GM23338 (cell line): ENCODE results near the gene PAPPA. TPM values are rescaled to one million over a fixed set of nuclear protein-coding genes. Genes with fewer than 3 reads are reported as not detected.

Experiments
- ATAC-seq: fragments of 200-7000 bp; cut with Tn5 transposase; 3 replicates; pipeline ENCODE4 v1.9.1; 2020
- DNase-seq: peaks from one replicate; pipeline ENCODE4 v3.0.0-alpha.2; 2015; ENCODE audit warnings: low spot score
- H2AFZ ChIP-seq: fragments of 200-600 bp; sonication (generic); 2 replicates; pipeline ENCODE4 v1.8.0; 2016; ENCODE audit warnings: antibody characterized with exemption, mild to moderate bottlenecking, moderate library complexity
- H3F3A ChIP-seq: fragments of 200-600 bp; sonication (generic); replicated peaks from 2 replicates; pipeline ENCODE4 v1.8.0; 2017; ENCODE audit warnings: antibody characterized with exemption, mixed run types, low read depth
- H3K27ac ChIP-seq: fragments of 200-600 bp; sonication (generic); 2 replicates; pipeline ENCODE4 v1.6.1; 2016; ENCODE audit warnings: low read depth
- H3K27me3 ChIP-seq: fragments of 200-600 bp; sonication (generic); 2 replicates; pipeline ENCODE4 v1.8.0; 2016; ENCODE audit warnings: mild to moderate bottlenecking, mixed run types, moderate library complexity; ENCODE audit not compliant: insufficient read depth
- H3K36me3 ChIP-seq: fragments of 200-600 bp; sonication (generic); 2 replicates; pipeline ENCODE4 v1.8.0; 2016; ENCODE audit warnings: mild to moderate bottlenecking; ENCODE audit not compliant: insufficient read depth
- H3K4me1 ChIP-seq: fragments of 200-600 bp; sonication (generic); 2 replicates; pipeline ENCODE4 v1.8.0; 2016; ENCODE audit warnings: mild to moderate bottlenecking, moderate library complexity; ENCODE audit not compliant: insufficient read depth
- H3K4me2 ChIP-seq: fragments of 200-600 bp; sonication (generic); 2 replicates; pipeline ENCODE4 v1.7.1; 2017; ENCODE audit warnings: mixed run types
- H3K4me3 ChIP-seq: fragments of 200-600 bp; sonication (generic); 2 replicates; pipeline ENCODE4 v1.6.1; 2016; ENCODE audit warnings: mixed run types
- H3K79me2 ChIP-seq: fragments of 200-600 bp; sonication (generic); replicated peaks from 2 replicates; pipeline ENCODE4 v1.8.0; 2017; ENCODE audit warnings: mild to moderate bottlenecking; ENCODE audit not compliant: insufficient read depth
- H3K9me2 ChIP-seq: fragments of 200-600 bp; sonication (generic); 2 replicates; pipeline ENCODE4 v1.8.0; 2017; ENCODE audit not compliant: insufficient read depth
- H4K20me1 ChIP-seq: fragments of 200-600 bp; sonication (generic); replicated peaks from 2 replicates; pipeline ENCODE4 v1.8.0; 2017; ENCODE audit warnings: mild to moderate bottlenecking; ENCODE audit not compliant: insufficient read depth
- H3K27ac Mint-ChIP-seq: 2 replicates; pipeline ENCODE4 v1.8.0; 2020; ENCODE audit warnings: inconsistent platforms, mild to moderate bottlenecking, moderate library complexity, mixed read lengths
- H3K27me3 Mint-ChIP-seq: 3 replicates; pipeline ENCODE4 v1.8.0; 2022; ENCODE audit warnings: low read depth, mild to moderate bottlenecking, moderate library complexity, mixed read lengths, inconsistent platforms; ENCODE audit not compliant: insufficient read depth, poor library complexity
- H3K36me3 Mint-ChIP-seq: 3 replicates; pipeline ENCODE4 v1.8.0; 2021; ENCODE audit warnings: low read depth, mild to moderate bottlenecking, inconsistent platforms, moderate library complexity, mixed read lengths
- H3K4me1 Mint-ChIP-seq: 3 replicates; pipeline ENCODE4 v1.8.0; 2020; ENCODE audit warnings: mild to moderate bottlenecking, inconsistent platforms, mixed read lengths
- H3K4me3 Mint-ChIP-seq: 3 replicates; pipeline ENCODE4 v1.8.0; 2021; ENCODE audit warnings: moderate library complexity, mild to moderate bottlenecking, inconsistent platforms, mixed read lengths
- H3K9me3 Mint-ChIP-seq: 3 replicates; pipeline ENCODE4 v1.8.0; 2020; ENCODE audit warnings: moderate library complexity, mild to moderate bottlenecking, inconsistent platforms, mixed read lengths
- CREB1 ChIP-seq: fragments of 250-450 bp; sonication (Bioruptor Pico); IDR thresholded peaks from 2 replicates; pipeline ENCODE4 v1.5.0; 2020; ENCODE audit warnings: low read depth, mild to moderate bottlenecking, moderate library complexity
- EZH2 ChIP-seq: fragments of 200-600 bp; sonication (generic); IDR thresholded peaks from one replicate; pipeline ENCODE4 v1.8.0; 2017; ENCODE audit warnings: antibody characterized with exemption, mild to moderate bottlenecking, low read depth; ENCODE audit not compliant: unreplicated experiment
- EZH2phosphoT487 ChIP-seq: fragments of 200-600 bp; sonication (generic); IDR thresholded peaks from one replicate; pipeline ENCODE4 v1.8.1; 2018; ENCODE audit warnings: antibody characterized with exemption; ENCODE audit not compliant: unreplicated experiment
- JUNB ChIP-seq: IDR thresholded peaks from one replicate; pipeline ENCODE4 v1.6.1; 2016; ENCODE audit warnings: antibody characterized with exemption; ENCODE audit not compliant: unreplicated experiment
- NANOG ChIP-seq: IDR thresholded peaks from 2 replicates; pipeline ENCODE4 v1.6.1; 2016; ENCODE audit warnings: antibody characterized with exemption, borderline replicate concordance
- STAT1 ChIP-seq: IDR thresholded peaks from one replicate; pipeline ENCODE4 v1.6.1; 2016; ENCODE audit warnings: antibody characterized with exemption; ENCODE audit not compliant: unreplicated experiment
- ZNF114 ChIP-seq: fragments of 250-450 bp; sonication (Bioruptor Pico); IDR thresholded peaks from 2 replicates; pipeline ENCODE4 v1.5.0; 2020; ENCODE audit warnings: mild to moderate bottlenecking, moderate library complexity
- ZNF331 ChIP-seq: fragments of 250-450 bp; sonication (Bioruptor Pico); IDR thresholded peaks from 2 replicates; pipeline ENCODE4 v1.5.0; 2020; ENCODE audit warnings: low read depth, mild to moderate bottlenecking, moderate library complexity
- polyA plus RNA-seq: library from polyadenylated mRNA; unstranded; fragments of >200 nt; fragmentation: Nextera tagmentation; extraction: Ambion mirVana; gene quantifications from 2 replicates; pipeline ENCODE4 v1.2.1, GENCODE V29; 2016
- total RNA-seq: library from RNA; depleted of rRNA; stranded (reverse); fragments of >200 nt; shearing (Covaris generic); gene quantifications from 2 replicates; pipeline ENCODE4 v1.2.3, GENCODE V29; 2014
- TF ChIP-seq, protein P1 (sequence below): IDR thresholded peaks from one replicate; pipeline ENCODE4 v1.6.1; 2018; ENCODE audit warnings: antibody characterized with exemption; ENCODE audit not compliant: unreplicated experiment
- TF ChIP-seq, protein P2 (sequence below): IDR thresholded peaks from 2 replicates; pipeline ENCODE4 v1.6.1; 2016; ENCODE audit warnings: antibody characterized with exemption
- TF ChIP-seq, protein P3 (sequence below), 2 experiments: fragments of 200-600 bp in 1 of 2; sonication (generic) in 1 of 2; conservative IDR thresholded peaks; 2 replicates each; pipeline versions ENCODE4 v1.5.1 to v1.6.1; 2016 to 2017; ENCODE audit warnings: antibody characterized with exemption in 2 of 2, low read depth in 2 of 2, mild to moderate bottlenecking in 2 of 2, moderate library complexity in 1 of 2

Gene PAPPA
- total and polyA plus RNA-seq, 2 experiments from 2014 or later: 0.38 to 0.66 TPM

DNA sequence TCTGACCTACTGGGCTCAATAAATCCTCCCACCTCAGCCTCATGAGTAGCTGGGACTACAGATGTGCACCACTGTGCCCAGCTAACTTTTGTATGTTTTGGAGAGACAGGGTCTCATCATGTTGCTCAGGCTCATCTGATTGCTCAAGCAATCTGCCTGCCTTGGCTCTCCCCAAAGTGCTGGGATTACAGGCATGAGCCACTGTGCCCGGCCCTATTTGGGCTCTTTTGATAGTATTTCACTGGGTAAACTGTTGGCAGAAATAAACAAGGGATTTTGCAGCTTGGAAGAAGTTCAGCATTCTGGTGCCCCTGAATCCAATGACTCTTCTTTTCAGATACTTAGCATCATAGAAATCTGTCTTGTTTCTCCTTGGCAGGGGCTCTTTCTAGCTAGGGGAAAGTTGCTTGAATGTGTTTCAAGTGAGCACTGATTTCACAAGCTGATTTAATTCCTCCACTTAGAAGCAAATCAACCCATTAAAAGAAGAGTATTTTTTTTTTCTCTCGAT, 146.8 kb downstream of the PAPPA start:
- H3F3A ChIP-seq: no peaks in the 10 kb centered on the region
- H2AFZ ChIP-seq: no peak overlapping the region
- Mint-ChIP-seq H3K9me3 (no peaks in the 10 kb centered on the region), H3K36me3 (no peaks in the 10 kb centered on the region), H3K27me3 (peaks cover 2% of the 10 kb centered on the region), H3K4me1 (peaks cover 22% of the 10 kb centered on the region), H3K4me3 (no peak overlapping the region), H3K27ac (no peak overlapping the region)
- no peak overlapping the region for H3K27ac ChIP-seq
- peaks cover 28% of the 10 kb centered on the region for H3K4me1 ChIP-seq
- no peak overlapping the region for H3K4me3 ChIP-seq
- ATAC-seq (no peak), DNase-seq (no peak)
- no peaks in the 10 kb centered on the region for H3K27me3 ChIP-seq
- no peak for TF ChIP-seq JUNB
- no peak for TF ChIP-seq ZNF331 (CRISPR knock-in tag)
- no peak for TF ChIP-seq NANOG
- no peak for TF ChIP-seq ZNF114
- no peak for TF ChIP-seq EZH2
- TF ChIP-seq, protein P1, sequence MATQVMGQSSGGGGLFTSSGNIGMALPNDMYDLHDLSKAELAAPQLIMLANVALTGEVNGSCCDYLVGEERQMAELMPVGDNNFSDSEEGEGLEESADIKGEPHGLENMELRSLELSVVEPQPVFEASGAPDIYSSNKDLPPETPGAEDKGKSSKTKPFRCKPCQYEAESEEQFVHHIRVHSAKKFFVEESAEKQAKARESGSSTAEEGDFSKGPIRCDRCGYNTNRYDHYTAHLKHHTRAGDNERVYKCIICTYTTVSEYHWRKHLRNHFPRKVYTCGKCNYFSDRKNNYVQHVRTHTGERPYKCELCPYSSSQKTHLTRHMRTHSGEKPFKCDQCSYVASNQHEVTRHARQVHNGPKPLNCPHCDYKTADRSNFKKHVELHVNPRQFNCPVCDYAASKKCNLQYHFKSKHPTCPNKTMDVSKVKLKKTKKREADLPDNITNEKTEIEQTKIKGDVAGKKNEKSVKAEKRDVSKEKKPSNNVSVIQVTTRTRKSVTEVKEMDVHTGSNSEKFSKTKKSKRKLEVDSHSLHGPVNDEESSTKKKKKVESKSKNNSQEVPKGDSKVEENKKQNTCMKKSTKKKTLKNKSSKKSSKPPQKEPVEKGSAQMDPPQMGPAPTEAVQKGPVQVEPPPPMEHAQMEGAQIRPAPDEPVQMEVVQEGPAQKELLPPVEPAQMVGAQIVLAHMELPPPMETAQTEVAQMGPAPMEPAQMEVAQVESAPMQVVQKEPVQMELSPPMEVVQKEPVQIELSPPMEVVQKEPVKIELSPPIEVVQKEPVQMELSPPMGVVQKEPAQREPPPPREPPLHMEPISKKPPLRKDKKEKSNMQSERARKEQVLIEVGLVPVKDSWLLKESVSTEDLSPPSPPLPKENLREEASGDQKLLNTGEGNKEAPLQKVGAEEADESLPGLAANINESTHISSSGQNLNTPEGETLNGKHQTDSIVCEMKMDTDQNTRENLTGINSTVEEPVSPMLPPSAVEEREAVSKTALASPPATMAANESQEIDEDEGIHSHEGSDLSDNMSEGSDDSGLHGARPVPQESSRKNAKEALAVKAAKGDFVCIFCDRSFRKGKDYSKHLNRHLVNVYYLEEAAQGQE: no peak
- TF ChIP-seq STAT1: no peak
- TF ChIP-seq, protein P2, sequence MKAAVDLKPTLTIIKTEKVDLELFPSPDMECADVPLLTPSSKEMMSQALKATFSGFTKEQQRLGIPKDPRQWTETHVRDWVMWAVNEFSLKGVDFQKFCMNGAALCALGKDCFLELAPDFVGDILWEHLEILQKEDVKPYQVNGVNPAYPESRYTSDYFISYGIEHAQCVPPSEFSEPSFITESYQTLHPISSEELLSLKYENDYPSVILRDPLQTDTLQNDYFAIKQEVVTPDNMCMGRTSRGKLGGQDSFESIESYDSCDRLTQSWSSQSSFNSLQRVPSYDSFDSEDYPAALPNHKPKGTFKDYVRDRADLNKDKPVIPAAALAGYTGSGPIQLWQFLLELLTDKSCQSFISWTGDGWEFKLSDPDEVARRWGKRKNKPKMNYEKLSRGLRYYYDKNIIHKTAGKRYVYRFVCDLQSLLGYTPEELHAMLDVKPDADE: no peak
- TF ChIP-seq EZH2phosphoT487: no peak
- TF ChIP-seq CREB1 (CRISPR knock-in tag): no peak
- TF ChIP-seq, protein P3, sequence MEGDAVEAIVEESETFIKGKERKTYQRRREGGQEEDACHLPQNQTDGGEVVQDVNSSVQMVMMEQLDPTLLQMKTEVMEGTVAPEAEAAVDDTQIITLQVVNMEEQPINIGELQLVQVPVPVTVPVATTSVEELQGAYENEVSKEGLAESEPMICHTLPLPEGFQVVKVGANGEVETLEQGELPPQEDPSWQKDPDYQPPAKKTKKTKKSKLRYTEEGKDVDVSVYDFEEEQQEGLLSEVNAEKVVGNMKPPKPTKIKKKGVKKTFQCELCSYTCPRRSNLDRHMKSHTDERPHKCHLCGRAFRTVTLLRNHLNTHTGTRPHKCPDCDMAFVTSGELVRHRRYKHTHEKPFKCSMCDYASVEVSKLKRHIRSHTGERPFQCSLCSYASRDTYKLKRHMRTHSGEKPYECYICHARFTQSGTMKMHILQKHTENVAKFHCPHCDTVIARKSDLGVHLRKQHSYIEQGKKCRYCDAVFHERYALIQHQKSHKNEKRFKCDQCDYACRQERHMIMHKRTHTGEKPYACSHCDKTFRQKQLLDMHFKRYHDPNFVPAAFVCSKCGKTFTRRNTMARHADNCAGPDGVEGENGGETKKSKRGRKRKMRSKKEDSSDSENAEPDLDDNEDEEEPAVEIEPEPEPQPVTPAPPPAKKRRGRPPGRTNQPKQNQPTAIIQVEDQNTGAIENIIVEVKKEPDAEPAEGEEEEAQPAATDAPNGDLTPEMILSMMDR (conservative IDR thresholded peaks at IDR 0.05; ENCODE audit: low read depth in 2 of 2): no peak
- 0 out of 2 replicates have a peak, but pooled peaks cover 2% of the 10 kb centered on the region for H3K9me2 ChIP-seq
- no peaks in the 10 kb centered on the region for H3K79me2 ChIP-seq
- no peaks in the 10 kb centered on the region for H3K36me3 ChIP-seq
- H4K20me1 ChIP-seq: no peaks in the 10 kb centered on the region
- no peak overlapping the region for H3K4me2 ChIP-seq
